IPS-NIHi7 (cell line): ENCODE data around the gene RMDN3.

Experiments
- DNase-seq: peaks from one replicate; pipeline ENCODE4 v3.0.0; 2012; ENCODE audit warnings: mixed read lengths; ENCODE audit errors: extremely low spot score

The RMDN3 gene

GRCh38 chr15:40694688-40695468, 60.2 kb downstream of the RMDN3 start, which contains the start of gene RAD51:
TSS of gene RAD51 (plus strand) at chr15:40695174. CDS start at chr15:40698759, 3,585 bp downstream.
- DNase-seq, result peak; percentile 96

GRCh38 chr15:40693904-40694687, 61.0 kb downstream of the RMDN3 start:
- DNase-seq, result no peak

- DNase-seq, result no peak
Observed at GRCh38 chr15:40691737-40692136, 63.3 kb downstream of the RMDN3 start.

GRCh38 chr15:40688932-40689799, 65.9 kb downstream of the RMDN3 start:
- no peak for DNase-seq
